Activated naive CD4-positive, alpha-beta T cell (primary cell): Measurements from ENCODE around the gene LZTS2.

ENCODE experiments used
- DNase-seq, 4 experiments: peaks; one replicate each; lab custom pipeline; 2025; lab: John Stamatoyannopoulos, UW

LZTS2 gene

GRCh38 chr10:101013365-101013825 lies 13.8 kb downstream of the LZTS2 start:
- DNase-seq, result no peak

GRCh38 chr10:101014230-101014884 lies 14.7 kb downstream of the LZTS2 start:
- peak; percentile 32 to 76 (median 58) for DNase-seq

GRCh38 chr10:101014966-101015581 lies 15.5 kb downstream of the LZTS2 start:
- DNase-seq, result no peak

GRCh38 chr10:101015582-101015973 lies 16.0 kb downstream of the LZTS2 start:
- DNase-seq, result no peak

GRCh38 chr10:101016814-101017213 lies 17.2 kb downstream of the LZTS2 start:
- DNase-seq, result no peak

- DNase-seq, result no peak
Observed at GRCh38 chr10:101018118-101018599, 18.6 kb downstream of the LZTS2 start.

GRCh38 chr10:101018600-101019439 lies 19.2 kb downstream of the LZTS2 start:
- DNase-seq, result peak; percentile 35 to 57 (median 56)

GRCh38 chr10:101019440-101019703 lies 19.8 kb downstream of the LZTS2 start:
- DNase-seq, result no peak

GRCh38 chr10:101020427-101021075 lies 20.9 kb downstream of the LZTS2 start:
- DNase-seq, result no peak

GRCh38 chr10:101021239-101021638 lies 21.6 kb downstream of the LZTS2 start:
- DNase-seq, result no peak

- DNase-seq, result no peak
Observed at GRCh38 chr10:101021692-101022251, 22.2 kb downstream of the LZTS2 start.

GRCh38 chr10:101022967-101023705 lies 23.5 kb downstream of the LZTS2 start:
- no peak for DNase-seq

GRCh38 chr10:101027106-101027720 lies 27.6 kb downstream of the LZTS2 start:
- no peak for DNase-seq

- DNase-seq, result no peak
Observed at GRCh38 chr10:101028446-101029337, 29.1 kb downstream of the LZTS2 start.

- DNase-seq, result no peak
Observed at GRCh38 chr10:101029520-101030295, 30.1 kb downstream of the LZTS2 start.

- DNase-seq, result no peak
Observed at GRCh38 chr10:101030496-101031127, 31.0 kb downstream of the LZTS2 start.

GRCh38 chr10:101031128-101031795 lies 31.7 kb downstream of the LZTS2 start, which contains the start of the genes PDZD7 and SFXN3:
Gene PDZD7 (minus strand): TSS chr10:101031129. CDS start chr10:101030219, 910 bp downstream.
Gene SFXN3 (plus strand): TSS chr10:101031234. CDS start chr10:101034695, 3,461 bp downstream.
- peak; percentile 86 to 97 (median 94) for DNase-seq
